ENCODE data around the gene SNAI1.
"Not testable (repeated sequence)": the region's sequence is repeated elsewhere in the genome, so short reads cannot be mapped to it uniquely, and the experiment has no call there.

SNAI1 gene

DNA sequence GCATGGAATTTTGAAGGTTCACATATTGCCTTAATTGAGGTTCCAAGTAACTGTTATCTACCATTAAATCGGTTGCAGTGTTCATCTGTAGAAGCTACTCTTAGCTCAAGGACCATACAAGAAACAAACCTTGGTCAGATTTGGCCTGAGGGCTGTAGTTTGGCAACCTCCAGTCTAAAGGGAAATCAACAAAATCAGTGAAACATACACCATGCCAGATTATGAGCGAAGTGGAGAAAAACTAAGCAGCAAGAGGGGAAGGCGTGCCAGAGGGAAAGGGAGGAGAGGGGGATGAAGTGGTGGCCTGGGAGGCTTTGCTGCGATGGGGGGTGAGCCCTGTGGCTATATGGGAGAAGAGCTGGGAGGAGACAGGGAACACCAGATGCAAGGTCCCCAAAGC lies 8.8 kb upstream of the SNAI1 start:
- in situ Hi-C loops (cut with MboI; ENCODE audit: low pct_unique_long_range_greater_than_20kb, low sequenced_read_pairs, unreplicated experiment), result loop anchor here (10.0 kb wide), 1 partner anchor 101 kb away; no protein-coding TSS in a partner anchor
- DNase-seq (ENCODE audit: low spot score), result no peak
- TF ChIP-seq, protein P1, sequence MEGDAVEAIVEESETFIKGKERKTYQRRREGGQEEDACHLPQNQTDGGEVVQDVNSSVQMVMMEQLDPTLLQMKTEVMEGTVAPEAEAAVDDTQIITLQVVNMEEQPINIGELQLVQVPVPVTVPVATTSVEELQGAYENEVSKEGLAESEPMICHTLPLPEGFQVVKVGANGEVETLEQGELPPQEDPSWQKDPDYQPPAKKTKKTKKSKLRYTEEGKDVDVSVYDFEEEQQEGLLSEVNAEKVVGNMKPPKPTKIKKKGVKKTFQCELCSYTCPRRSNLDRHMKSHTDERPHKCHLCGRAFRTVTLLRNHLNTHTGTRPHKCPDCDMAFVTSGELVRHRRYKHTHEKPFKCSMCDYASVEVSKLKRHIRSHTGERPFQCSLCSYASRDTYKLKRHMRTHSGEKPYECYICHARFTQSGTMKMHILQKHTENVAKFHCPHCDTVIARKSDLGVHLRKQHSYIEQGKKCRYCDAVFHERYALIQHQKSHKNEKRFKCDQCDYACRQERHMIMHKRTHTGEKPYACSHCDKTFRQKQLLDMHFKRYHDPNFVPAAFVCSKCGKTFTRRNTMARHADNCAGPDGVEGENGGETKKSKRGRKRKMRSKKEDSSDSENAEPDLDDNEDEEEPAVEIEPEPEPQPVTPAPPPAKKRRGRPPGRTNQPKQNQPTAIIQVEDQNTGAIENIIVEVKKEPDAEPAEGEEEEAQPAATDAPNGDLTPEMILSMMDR (IDR thresholded peaks at IDR 0.05; ENCODE audit: extremely low read depth, insufficient read depth, missing control alignments), result no peak

DNA sequence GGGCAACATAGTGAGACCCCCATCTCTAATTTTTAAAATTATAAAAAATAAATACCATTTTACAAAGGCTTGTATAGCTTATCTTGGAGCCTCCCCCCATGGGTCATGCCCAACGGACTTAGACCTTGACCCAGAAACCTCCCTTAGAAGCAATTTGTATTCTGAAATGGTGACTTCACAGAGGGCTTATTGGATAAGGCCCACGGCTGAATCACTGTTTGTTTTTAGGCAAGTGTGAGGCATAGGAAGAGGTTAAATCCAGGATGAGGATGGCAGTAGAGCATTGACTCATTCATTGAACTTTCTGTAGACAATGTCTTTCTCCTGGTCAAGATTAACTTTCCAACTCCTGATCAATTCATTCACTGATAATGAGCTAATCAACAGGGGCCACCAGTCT lies 6.2 kb upstream of the SNAI1 start:
- no peak for DNase-seq (ENCODE audit: low spot score)

DNA sequence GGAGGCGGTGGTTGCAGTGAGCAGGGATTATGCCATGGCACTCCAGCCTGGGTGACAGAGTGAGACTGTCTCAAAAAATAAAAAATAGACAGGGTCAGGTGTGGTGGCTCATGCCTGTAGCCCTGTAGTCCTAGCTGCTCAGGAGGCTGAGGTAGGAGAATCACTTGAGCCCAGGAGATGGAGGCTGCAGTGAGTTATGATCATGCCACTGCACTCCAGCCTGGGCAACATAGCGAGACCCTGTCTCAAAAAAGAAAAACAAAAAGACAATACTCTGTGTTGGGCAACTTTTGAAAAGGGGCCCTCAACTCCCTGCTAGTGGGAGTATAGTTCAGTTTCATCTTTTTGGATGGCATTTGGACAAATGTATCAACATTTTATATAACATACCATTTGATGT lies 5.0 kb upstream of the SNAI1 start:
- not testable (repeated sequence) for DNase-seq (ENCODE audit: low spot score)
- in situ Hi-C loops (cut with MboI; ENCODE audit: low pct_unique_long_range_greater_than_20kb, low sequenced_read_pairs, unreplicated experiment), result loop anchor here (10.0 to 25.0 kb wide), 2 partner anchors 97 to 210 kb away; partner anchors contain the start of gene CEBPB

More for the DNA sequence above, 6.2 kb upstream of the SNAI1 start:
- TF ChIP-seq, protein P1 (IDR thresholded peaks at IDR 0.05; ENCODE audit: extremely low read depth, insufficient read depth, missing control alignments), result no peak
- in situ Hi-C loops (cut with MboI; ENCODE audit: low pct_unique_long_range_greater_than_20kb, low sequenced_read_pairs, unreplicated experiment), result loop anchor here (10.0 to 25.0 kb wide), 2 partner anchors 98 to 211 kb away; partner anchors contain the start of gene CEBPB

DNA sequence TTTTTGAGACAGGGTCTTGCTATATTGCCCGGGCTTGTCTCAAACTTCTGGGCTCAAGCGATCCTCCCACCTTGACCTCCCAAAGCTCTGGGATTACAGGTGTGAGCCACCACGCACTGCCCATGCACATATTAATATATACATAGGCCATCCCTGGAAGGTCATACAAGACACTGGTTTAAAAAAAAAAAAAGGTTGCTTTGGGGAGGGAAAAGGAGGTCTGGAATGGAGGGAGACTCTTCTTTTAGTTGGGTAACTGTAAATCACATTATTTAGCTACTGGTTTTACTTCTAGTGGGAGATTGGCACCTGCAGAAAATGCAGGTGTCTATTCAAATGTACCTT lies 4.1 kb upstream of the SNAI1 start:
- in situ Hi-C loops (cut with MboI; ENCODE audit: low pct_unique_long_range_greater_than_20kb, low sequenced_read_pairs, unreplicated experiment), result loop anchor here (10.0 to 25.0 kb wide), 2 partner anchors 96 to 209 kb away; partner anchors contain the start of gene CEBPB

DNA sequence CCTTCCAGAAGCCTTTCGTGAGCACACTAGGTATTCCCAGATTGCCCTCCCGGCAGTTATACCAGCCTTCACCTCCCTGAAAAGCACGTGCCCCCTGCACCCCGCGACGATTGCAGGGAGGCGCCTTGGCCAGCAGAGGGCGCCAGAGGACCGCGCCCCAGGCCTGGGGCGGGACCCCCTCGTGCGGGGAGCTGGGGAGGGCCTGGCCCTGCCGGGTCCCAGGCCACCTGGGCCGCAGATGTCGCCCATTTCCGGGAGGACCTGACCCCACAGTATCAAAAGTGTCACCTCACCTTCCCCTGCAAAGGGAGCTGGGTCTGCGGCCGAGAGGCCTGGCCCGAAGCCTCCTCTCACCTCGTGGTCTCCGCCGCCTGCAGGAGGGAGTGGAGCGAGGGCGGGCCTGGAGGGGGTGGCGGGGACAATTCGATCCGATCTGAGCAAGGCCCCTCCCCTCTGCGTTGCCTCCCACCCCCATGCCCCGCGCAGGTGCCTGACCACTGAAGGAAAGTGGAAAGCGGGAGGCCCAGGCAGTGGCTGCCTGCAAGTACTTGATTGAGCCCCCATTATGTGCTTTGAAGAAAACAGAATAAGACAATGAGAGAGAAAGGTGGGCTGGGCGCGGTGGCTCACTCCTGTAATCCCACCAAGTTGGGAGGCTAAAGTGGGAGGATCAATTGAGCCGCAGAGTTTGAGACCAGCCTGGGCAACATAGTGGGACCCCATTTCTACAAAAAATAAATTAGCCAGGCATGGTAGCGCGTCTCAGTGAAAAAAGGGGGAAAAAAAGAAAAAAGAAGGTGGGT lies 3.5 kb upstream of the SNAI1 start:
- TF ChIP-seq, protein P1 (IDR thresholded peaks at IDR 0.05; ENCODE audit: extremely low read depth, insufficient read depth, missing control alignments), result peak; percentile 96
- in situ Hi-C loops (cut with MboI; ENCODE audit: low pct_unique_long_range_greater_than_20kb, low sequenced_read_pairs, unreplicated experiment), result loop anchor here (10.0 to 25.0 kb wide), 2 partner anchors 96 to 208 kb away; partner anchors contain the start of gene CEBPB
- DNase-seq (ENCODE audit: low spot score), result peak; percentile 80

More for the DNA sequence above, 4.1 kb upstream of the SNAI1 start:
- DNase-seq (ENCODE audit: low spot score), result no peak
- TF ChIP-seq, protein P1 (IDR thresholded peaks at IDR 0.05; ENCODE audit: extremely low read depth, insufficient read depth, missing control alignments), result no peak

DNA sequence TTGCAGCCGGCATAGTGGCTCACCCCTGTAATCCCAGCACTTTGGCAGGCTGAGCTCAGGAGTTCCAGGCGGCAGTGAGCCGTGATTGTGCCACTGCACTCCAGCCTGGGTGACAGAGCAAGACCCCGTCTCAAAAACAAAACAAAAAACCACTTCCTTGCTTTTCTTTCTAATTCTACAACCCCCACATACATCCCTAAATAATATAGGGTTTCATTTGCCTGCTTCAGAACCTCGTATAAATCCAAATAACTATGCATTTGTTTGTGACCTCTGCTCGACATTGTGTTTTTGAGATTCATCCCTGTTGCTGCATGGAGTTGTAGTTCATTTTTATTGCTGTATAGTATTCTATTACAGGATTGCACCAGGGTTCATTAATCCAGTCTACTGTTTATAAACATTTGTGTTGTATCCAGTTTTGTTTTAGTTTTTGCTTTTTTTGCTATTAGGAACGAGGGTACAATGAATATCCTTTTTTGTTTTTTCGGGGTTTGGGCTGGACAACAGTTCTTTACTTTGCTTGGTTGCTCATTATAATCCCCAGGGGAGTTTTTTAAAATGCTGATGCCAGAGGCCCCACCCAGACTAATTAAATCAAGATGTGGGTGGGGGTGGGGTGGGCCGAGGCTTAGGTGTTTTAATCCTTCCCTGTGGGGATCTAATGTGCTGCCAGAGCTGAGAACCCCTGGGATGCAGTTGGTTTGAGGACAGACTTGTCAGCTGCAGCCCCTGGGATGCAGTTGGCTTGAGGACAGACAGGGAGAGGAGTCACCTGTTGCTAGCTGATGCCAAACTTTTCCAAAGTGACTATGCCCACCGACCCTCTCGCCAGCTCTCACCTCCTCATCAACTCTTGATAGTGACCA lies 2.4 kb upstream of the SNAI1 start:
- DNase-seq (ENCODE audit: low spot score), result no peak

More for the DNA sequence above, 2.4 kb upstream of the SNAI1 start:
- TF ChIP-seq, protein P1 (IDR thresholded peaks at IDR 0.05; ENCODE audit: extremely low read depth, insufficient read depth, missing control alignments), result no peak
- in situ Hi-C loops (cut with MboI; ENCODE audit: low pct_unique_long_range_greater_than_20kb, low sequenced_read_pairs, unreplicated experiment), result loop anchor here (25.0 kb wide), 1 partner anchor 207 kb away; the partner anchor contains the start of gene CEBPB
